Stomach (tissue), 9 donors: Measurements from ENCODE around the gene AP4B1. TPM values are rescaled to one million over a fixed set of nuclear protein-coding genes. Genes with fewer than 3 reads are reported as not detected.

ENCODE experiments used
- DNase-seq, 2 donors: peaks; one replicate each; pipeline versions ENCODE4 v3.0.0 to v3.0.0-alpha.2; 2013 to 2019
- H3K27ac ChIP-seq, 5 donors: fragments of 200-600 bp in 4 of 5; sonication (generic) in 4 of 5; one replicate each; pipeline ENCODE4 v1.5.1; 2013 to 2019; ENCODE audit warnings: mild to moderate bottlenecking in 1 of 5, moderate library complexity in 1 of 5
- H3K27me3 ChIP-seq, 3 donors: fragments of 200-600 bp; sonication (generic); one replicate each; pipeline ENCODE4 v1.5.1; 2017 to 2019; ENCODE audit warnings: mixed run types in 1 of 3
- H3K36me3 ChIP-seq, 4 donors: fragments of 200-600 bp; sonication (generic); 1 replicate in 3 of 4; 2 replicates in 1 of 4; pipeline ENCODE4 v1.5.1; 2016 to 2019
- H3K4me1 ChIP-seq, 4 donors: fragments of 200-600 bp; sonication (generic); one replicate each; pipeline ENCODE4 v1.5.1; 2016 to 2019
- H3K4me3 ChIP-seq, 4 donors: fragments of 200-600 bp; sonication (generic) in 3 of 4; one replicate each; pipeline ENCODE4 v1.5.1; 2016 to 2019; ENCODE audit warnings: mild to moderate bottlenecking in 1 of 4
- H3K9me3 ChIP-seq, 4 donors: fragments of 200-600 bp; sonication (generic); one replicate each; pipeline ENCODE4 v1.5.1; 2016 to 2019
- CTCF ChIP-seq, 7 experiments: fragments of 450-650 bp in 4 of 7; fragments of 200-600 bp in 3 of 7; sonication (generic) in 3 of 7; IDR thresholded peaks; one replicate each; pipeline ENCODE4 v1.5.1; 2016 to 2019; ENCODE audit warnings: antibody characterized with exemption in 7 of 7, control low read depth in 2 of 7, mild to moderate bottlenecking in 1 of 7
- EP300 ChIP-seq: sonication (generic); formaldehyde crosslinking; IDR thresholded peaks from one replicate; pipeline ENCODE4 v1.6.1; 2017; ENCODE audit warnings: antibody characterized with exemption
- POLR2A ChIP-seq, 4 donors: fragments of 450-650 bp; IDR thresholded peaks; one replicate each; pipeline ENCODE4 v1.6.1; 2016; ENCODE audit warnings: antibody characterized with exemption in 4 of 4, control low read depth in 2 of 4, mild to moderate bottlenecking in 1 of 4, moderate library complexity in 1 of 4
- POLR2AphosphoS5 ChIP-seq, 3 donors: sonication (generic); formaldehyde crosslinking; IDR thresholded peaks; one replicate each; pipeline ENCODE4 v1.6.1; 2016; ENCODE audit warnings: antibody characterized with exemption in 3 of 3
- WGBS, 5 donors: extraction: QIAGEN DNeasy Blood & Tissue Kit in 3 of 5; methylation state at CpG; one replicate each; pipeline versions ENCODE4 v1.1.5 to v1.1.7; 2013 to 2018; 5-methylcytosine and 5-hydroxymethylcytosine counted together
- intact Hi-C: fragments of 100-400 bp; cut with DNase I; formaldehyde crosslinking; loops from one replicate; pipeline ENCODE4 v1.15.1; 2023; ENCODE audit warnings: low total_unique reads
- polyA plus RNA-seq, 3 donors: library from polyadenylated mRNA; stranded (reverse); fragments of 200-250 nt; gene quantifications; one replicate each; pipeline ENCODE4 v1.2.3, GENCODE V29; 2013
- total RNA-seq, 5 donors: library from RNA; depleted of rRNA; stranded (reverse); fragments of >200 nt; gene quantifications; one replicate each; pipeline versions ENCODE4 v1.1.0 to v1.2.3, GENCODE V29; 2014 to 2016
- donor health status: healthy with polysubstance abuse.
- donor health status: Bipolar disorder and iron deficiency.
- donor health status: healthy.

AP4B1 gene
- total and polyA plus RNA-seq, 8 donors = 4.0 to 34.0 (median 11.7) TPM

DNA sequence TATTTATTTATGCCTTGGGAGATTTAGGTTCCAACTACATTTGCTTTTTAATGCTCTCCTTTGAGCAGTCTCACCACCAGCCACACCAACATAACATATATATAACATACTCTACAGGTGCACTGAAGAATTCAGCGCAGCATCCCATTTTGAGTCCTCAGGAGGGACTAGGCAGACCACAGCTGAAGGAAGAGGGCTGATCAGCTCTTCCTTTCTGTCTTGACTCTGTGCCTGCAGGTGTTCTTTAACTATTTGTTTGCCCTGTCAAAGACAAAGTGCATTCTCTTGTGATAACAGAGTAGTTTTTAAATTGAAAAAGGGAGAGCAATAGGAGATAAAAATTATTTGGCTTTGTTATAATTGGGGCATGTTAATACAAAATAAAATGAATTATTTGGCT is 41.5 kb upstream of the AP4B1 start:
- Histone ChIP-seq H3K4me1 (peaks cover 25 to 62% (median 47%) of the 10 kb centered on the region in 4 donors), H3K36me3 (peaks cover 10 to 34% (median 27%) of the 10 kb centered on the region in 4 donors), H3K27me3 (no peaks in the 10 kb centered on the region), H3K4me3 (no peak overlapping the region), H3K27ac (no peak overlapping the region), H3K9me3 (no peaks in the 10 kb centered on the region)
- no peak for DNase-seq
- WGBS, 5 donors = 33 to 64% (median 53%) methylated on average over 1 of the region's 1 CpG
- TF ChIP-seq CTCF (IDR thresholded peaks at IDR 0.05) = no peak
- TF ChIP-seq POLR2AphosphoS5 (IDR thresholded peaks at IDR 0.05) = no peak
- no peak for TF ChIP-seq EP300
- TF ChIP-seq POLR2A (IDR thresholded peaks at IDR 0.05) = no peak
- intact Hi-C loops = no loop called here

DNA sequence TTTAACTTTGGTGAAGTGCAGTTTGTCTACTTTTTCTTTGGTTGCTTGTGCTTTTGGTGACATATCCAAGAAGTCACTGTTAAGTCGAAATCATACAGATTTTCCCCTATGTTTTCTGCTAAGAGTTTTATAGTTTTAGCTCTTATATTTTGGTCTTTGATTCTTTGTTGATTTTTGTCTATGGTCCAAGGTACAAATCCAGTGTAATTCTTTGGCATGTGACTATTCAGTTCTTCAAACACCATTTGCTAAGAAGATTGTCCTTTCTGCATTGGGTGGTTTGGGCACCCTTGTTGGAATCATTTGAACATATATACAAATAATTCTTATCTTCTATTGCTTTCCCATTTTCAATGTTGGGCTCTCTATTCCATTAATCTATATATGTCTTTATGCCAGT is 40.7 kb upstream of the AP4B1 start:
- intact Hi-C loops = no loop called here
- 100% methylated on average over 1 of the region's 1 CpG for WGBS, 5 donors

GRCh38 chr1:113943028-113943811 is 38.6 kb upstream of the AP4B1 start:
- no peaks in the 10 kb centered on the region for H3K27me3 ChIP-seq
- H3K36me3 ChIP-seq = peaks cover 15 to 43% (median 36%) of the 10 kb centered on the region in 4 donors
- H3K9me3 ChIP-seq = no peaks in the 10 kb centered on the region
- TF ChIP-seq EP300 = no peak
- TF ChIP-seq POLR2AphosphoS5 (IDR thresholded peaks at IDR 0.05) = no peak
- TF ChIP-seq CTCF (IDR thresholded peaks at IDR 0.05) = no peak
- no peak for TF ChIP-seq POLR2A (IDR thresholded peaks at IDR 0.05)
- H3K4me1 ChIP-seq = peaks cover 22 to 72% (median 41%) of the 10 kb centered on the region in 4 donors
- peak overlapping the region in 1 of 5 donors; percentile 9 for H3K27ac ChIP-seq
- no peak overlapping the region for H3K4me3 ChIP-seq
- intact Hi-C loops = no loop called here
- no peak for DNase-seq

More for the DNA sequence above, 40.7 kb upstream of the AP4B1 start:
- Histone ChIP-seq H3K27ac (no peak overlapping the region), H3K4me1 (peaks cover 25 to 69% (median 46%) of the 10 kb centered on the region in 4 donors), H3K4me3 (no peak overlapping the region), H3K36me3 (peaks cover 15 to 42% (median 35%) of the 10 kb centered on the region in 4 donors), H3K27me3 (no peaks in the 10 kb centered on the region), H3K9me3 (no peaks in the 10 kb centered on the region)
- TF ChIP-seq POLR2AphosphoS5 (IDR thresholded peaks at IDR 0.05) = no peak
- no peak for TF ChIP-seq CTCF (IDR thresholded peaks at IDR 0.05)
- no peak for TF ChIP-seq EP300
- no peak for TF ChIP-seq POLR2A (IDR thresholded peaks at IDR 0.05)
- no peak for DNase-seq

DNA sequence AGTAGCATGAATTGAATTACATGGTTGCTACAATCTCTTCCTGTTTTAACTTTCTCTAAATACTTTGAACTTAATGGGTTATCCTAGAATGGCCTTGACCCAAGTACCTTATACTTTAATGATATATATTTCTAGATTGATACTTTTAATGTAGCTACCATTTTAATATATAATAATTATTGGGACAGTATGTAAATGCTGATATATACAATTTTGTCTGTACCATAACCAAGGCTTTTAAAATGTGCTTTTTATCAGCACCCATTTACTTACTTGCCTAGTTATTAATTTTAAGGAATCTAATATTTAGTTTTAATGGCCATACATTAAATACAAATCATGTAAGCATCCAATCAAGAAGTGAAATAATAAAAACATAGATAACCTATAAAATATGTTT is 37.9 kb upstream of the AP4B1 start:
- intact Hi-C loops = no loop called here
- Histone ChIP-seq H3K4me3 (no peak overlapping the region), H3K4me1 (peaks cover 17 to 72% (median 38%) of the 10 kb centered on the region in 4 donors), H3K27ac (peak overlapping the region in 1 of 5 donors; percentile 9), H3K27me3 (no peaks in the 10 kb centered on the region), H3K36me3 (peaks cover 15 to 43% (median 36%) of the 10 kb centered on the region in 4 donors), H3K9me3 (no peaks in the 10 kb centered on the region)
- no peak for DNase-seq
- TF ChIP-seq POLR2A (IDR thresholded peaks at IDR 0.05) = no peak
- no peak for TF ChIP-seq EP300
- TF ChIP-seq POLR2AphosphoS5 (IDR thresholded peaks at IDR 0.05) = no peak
- no peak for TF ChIP-seq CTCF (IDR thresholded peaks at IDR 0.05)
